HG03558 (cell line): ENCODE measurements around the gene FDXACB1.
"Not testable (repeated sequence)": the region's sequence is repeated elsewhere in the genome, so short reads cannot be mapped to it uniquely, and the experiment has no call there.

Experiments
- ATAC-seq: cut with Tn5 transposase; IDR thresholded peaks from one replicate; pipeline ENCODE4 v1.9.1; 2021; ENCODE audit warnings: moderate number of reproducible peaks; ENCODE audit not compliant: unreplicated experiment; ENCODE audit errors: extremely low read depth

Gene FDXACB1

GRCh38 chr11:111910676-111911562 lies 32.0 kb upstream of the FDXACB1 start:
- no peak for ATAC-seq

DNA sequence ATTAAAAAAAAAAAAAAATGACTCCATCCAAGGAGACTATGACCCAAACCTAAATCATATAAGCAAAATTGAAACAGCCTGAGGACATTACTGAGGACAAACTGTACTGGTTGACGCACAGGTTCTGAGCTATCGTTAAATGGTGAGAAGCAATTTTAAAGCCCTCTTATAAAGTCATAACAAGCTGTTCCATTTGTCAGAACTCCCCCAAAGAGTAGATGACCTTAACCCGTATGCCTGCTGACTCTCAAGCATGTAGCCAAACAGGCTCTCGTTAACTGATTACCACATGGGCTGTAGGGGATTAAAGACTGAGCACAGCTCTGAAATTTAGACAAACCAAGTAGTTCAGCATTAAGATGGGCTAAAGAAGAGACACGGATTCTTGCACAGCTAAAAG lies 30.4 kb upstream of the FDXACB1 start:
- no peak for ATAC-seq

DNA sequence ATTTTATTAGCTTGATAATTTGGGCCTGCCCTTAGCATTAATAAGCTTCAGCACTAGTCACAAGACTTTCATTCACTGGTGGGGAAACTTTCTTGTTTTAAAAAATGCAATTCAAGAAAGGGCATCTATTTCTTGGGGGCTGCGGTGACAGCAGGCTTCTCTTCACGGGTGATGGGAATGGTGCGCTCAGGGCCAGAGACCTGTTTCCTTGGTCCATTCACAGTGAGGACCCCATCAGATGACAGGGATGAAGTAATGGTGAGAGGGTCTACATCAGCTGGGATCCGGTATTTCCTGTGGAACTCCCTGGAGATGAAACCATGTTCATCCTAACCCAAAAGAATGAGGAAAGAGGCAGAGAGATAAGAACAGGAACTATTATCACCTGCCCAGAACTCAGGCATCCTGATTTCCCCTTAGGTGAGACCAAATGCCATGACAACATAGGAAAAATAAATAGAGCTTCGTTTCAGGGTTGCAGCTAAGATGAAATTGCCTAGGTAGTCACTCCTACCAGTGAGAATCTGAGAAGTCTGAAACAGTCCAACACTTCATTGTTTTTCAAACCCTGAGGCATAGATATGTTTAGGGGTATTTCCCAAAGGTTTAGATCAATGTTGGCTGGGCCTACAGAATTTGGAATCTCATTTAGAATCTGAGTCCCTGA lies 29.8 kb upstream of the FDXACB1 start:
- ATAC-seq = no peak

DNA sequence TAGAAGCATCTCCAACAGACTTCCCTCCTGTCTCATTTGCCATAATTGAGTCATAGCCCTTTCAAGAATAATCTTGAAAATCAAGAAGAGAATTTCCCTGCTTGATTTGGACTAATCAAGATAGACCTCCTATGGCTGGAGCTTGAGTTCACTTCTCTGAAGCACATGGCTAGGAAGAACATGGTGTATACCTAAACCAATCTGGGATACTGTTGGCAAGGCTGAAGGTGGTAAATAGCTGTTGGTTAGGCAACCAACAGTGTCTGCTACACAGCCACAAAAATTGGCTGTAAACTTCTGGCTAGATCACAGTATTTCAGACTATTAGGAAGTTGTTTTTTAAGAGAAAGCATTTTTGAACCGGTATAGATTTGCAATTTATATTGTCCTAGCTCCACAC lies 27.7 kb upstream of the FDXACB1 start:
- ATAC-seq = no peak

DNA sequence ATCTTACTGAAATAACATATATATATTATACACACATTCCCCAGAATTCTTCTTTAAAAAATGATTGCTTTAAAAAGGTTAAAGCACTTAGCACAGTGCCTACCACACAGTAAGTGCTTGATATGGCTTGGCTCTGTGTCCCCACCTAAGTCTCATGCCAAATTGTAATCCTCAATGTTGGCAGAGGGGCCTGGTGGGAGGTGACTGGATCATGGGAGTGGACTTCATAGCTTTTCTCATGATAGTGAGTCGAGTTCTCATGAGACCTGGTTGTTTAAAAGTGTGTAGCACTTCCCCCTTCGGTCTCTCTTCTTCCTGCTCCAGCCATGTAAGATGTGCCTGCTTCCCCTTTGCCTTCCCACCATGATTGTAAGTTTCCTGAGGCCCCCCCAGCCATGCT lies 26.4 kb upstream of the FDXACB1 start:
- no peak for ATAC-seq

DNA sequence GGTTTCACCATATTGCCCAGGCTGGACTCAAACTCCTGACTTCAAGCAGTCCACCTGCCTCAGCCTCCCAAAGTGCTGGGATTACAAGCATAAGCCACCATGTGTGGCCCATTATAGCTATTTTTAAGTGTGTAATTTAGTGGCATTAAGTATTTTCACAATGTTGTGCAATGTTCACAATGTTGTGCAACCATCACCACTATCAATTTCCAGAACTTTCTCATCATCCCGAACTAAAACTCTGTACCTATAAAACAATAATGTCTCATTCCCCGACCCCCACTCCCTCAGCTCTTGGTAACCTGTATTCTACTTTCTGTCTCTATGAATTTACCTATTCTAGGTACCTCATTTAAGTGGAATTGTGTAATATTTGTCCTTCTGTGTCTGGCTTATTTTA lies 7.9 kb upstream of the FDXACB1 start:
- ATAC-seq = no peak

DNA sequence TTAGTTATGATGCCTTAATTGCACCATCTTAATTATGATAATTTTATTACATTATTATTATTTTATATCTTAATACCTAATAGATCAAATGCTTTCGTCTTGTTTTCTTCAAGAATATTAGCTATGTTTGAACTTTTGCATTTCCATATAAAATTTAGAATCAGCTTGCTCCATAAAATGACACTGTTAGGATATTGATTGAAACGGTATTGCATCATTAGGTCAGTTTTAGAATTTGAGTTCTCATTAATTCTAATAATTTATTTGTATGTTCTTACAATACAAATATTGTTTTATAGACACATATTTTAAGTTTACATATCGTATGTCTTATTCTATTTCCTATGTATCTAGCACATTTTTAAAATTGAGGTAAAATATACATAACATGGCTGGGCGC lies 7.1 kb upstream of the FDXACB1 start:
- no peak for ATAC-seq

GRCh38 chr11:111885053-111885452 lies 6.1 kb upstream of the FDXACB1 start:
- not testable (repeated sequence) for ATAC-seq

DNA sequence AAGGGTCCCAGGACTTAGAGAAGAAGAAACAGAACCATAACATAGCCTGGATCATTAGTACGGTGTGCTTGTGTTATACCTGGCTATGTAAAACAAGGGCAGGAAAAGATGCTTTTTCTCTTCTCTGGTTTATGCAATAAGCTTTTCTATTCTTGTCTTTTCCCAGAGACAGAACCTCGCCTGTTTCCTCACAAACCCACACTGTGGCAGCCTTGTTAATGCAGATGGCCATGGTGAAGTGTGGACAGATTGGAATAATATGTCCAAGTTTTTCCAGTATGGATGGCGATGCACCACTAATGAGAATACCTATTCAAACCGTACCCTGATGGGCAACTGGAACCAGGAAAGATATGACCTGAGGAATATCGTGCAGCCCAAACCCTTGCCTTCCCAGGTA lies 3.2 kb upstream of the FDXACB1 start:
- ATAC-seq = no peak

DNA sequence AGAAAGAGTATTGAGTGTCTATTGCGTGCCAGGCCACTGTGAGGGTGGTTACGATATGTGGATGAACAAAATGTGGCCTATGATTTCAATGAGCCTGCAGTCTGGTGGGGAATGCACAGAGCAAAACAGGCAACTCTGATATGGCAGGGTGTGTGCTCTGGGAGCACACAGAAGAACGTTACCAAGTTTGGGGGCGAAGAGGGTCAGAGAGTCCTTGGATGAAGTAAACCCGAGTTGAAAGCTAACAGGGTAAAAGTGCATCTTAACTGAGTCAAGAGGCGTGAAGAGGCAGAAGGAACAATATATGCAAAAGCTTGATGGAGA lies 634 bp upstream of the FDXACB1 start:
- no peak for ATAC-seq

DNA sequence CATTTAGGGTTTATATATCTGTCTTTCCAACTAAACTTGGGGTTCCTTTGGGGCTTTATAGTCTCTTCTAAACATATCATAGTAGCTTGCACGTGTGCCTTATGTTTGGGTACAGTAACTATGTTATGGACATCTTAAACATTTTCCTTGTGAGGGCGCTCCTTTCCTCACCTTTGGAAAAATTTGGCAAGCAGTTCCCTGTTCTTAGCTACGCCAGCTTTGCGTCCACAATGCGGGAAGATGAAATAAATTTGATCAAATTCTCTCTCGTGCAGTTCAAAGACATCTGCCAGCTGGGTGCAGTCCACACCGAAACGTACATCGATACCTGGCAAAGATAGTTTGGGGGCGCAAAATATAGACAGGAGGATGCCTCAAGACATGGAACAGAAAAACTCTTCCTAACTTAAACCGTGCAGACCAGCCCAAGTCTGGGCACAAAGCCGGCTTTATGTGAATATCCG lies 548 bp downstream of the FDXACB1 start:
- no peak for ATAC-seq

DNA sequence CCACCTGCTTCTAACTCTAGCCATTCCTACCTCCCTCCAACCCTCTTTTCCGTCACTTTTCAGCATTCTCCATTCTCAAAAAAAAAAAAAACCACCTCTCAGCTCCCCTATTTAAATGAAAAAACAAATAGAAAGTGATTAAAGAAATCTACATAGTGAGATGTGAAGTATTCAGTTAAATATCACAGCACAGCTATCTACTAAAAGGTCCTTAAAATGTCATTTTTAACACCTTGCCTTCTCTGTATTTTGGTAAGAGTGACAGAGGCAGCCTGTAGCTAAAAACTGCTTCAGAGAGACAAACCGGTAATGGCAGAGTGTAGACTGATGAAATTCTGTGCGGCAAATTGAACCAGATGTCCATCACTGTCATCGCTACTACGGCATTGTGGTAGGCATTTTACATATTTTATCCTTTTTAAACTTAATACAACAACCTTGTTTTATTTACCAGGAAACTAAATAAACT lies 7.2 kb downstream of the FDXACB1 start:
- no peak for ATAC-seq

DNA sequence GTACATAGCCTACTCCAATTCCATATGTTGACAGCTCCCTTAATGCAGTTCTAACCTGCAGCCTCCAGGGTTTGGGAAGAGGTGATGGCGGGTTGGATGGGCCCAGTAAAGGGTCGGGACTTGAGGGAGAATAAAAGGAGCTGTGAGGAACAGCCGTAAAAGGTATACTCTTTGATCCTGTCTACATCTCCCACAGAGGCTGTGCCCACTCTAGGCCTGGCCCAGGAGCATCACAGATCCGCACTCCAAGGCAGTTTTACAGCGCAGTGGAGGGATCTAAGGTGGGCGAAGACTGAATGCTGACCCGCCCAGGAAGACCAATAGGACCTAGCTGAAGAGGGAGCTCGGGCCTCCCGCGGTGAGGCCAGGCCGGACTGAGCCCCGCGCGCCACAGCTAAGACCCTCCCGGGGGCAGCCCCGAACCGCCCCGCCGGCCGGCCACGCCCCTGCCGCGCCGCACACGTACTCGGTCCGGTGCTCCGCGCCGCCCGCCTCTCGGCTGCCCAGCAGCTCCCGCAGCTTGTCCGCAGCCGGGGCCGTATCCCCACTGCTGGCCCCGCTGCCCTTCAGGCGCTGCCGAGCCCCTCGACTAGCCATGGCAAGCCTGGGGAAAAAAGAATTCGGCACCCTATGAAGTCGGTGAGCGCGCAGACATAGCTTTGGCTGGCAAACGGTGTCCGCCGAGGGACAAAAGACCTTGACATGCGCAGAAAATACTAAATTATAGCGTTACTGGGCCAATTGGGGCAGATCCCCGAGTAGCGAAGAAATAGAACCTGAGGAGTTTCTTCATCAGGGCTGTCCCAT lies 7.9 kb downstream of the FDXACB1 start, which contains the start of gene ALG9:
ALG9 (minus strand) TSS at position 696 of the 807 bp plus-strand sequence; CDS start at position 597, 99 bp downstream.
- no peak for ATAC-seq

DNA sequence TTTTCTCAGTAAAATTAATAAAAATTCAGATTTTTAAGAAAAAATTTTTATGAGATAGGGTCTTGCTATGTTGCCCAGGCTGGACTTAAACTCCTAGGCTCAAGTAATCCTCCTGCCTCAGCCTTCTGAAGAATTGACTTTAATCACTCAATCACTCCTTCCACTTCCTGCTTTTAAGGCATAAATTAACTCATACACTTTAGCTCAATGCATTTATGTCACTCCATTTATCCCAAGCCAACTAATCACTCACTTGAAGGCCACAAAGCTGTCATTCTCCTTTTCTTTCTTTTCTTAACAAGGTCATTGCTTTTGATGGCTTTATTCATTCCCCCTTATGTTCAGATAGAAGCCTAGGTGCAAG lies 8.5 kb downstream of the FDXACB1 start:
- ATAC-seq = no peak

DNA sequence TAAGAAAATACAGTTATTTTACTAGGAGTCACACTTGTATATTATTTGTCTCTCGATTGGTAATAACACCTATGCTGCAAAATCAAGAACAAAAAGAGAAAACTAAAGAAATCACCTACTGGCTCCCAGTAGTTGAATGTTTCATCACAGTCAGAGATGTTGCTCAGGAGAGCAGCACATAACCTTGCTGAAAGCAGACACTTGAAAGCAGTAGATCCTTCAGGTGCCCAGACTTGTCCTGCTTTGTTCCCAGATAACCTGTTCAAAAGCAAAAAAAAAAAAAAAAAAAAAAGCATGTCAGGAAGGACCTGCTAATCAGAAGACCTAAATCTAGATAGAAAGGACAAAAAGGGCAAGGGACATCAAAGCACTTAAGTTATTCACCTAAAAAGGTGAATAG lies 8.9 kb downstream of the FDXACB1 start:
- no peak for ATAC-seq

DNA sequence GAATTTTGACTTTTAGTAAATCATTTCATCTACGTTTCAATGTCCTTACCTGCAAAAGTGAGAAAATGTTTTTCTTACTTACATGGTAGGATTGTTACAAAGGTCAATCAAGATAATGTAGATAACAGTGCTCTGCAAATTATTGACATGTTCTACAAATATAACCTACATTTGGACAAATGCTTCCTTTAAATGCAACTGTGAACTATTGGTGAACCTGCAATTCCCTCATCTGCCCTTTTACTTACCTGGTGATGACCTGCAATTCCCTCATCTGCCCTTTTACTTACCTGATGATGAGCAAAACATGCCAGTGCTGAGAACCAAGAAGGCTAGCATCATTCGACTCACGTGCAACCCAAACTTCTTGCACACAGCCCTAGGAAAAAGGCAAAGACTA lies 18.7 kb downstream of the FDXACB1 start:
- no peak for ATAC-seq

DNA sequence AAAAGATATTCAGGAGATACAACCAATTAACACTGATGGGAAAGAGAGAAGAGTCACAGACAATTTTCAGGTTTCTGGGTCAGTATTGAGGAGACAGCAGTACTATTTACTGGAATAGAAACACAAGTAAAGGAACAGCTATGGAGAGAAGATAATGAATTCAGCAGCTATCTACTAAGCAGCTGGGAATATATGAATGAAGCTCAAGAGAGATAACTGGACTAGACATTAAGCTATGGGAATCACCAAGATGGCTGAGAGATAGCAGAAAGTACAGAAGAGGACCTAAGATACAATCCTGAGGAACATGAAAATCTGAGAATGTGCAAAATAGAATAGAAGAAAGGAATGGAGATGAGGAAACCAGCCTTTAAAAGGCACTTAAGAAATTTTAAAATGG lies 23.5 kb downstream of the FDXACB1 start:
- no peak for ATAC-seq

- no peak for ATAC-seq
Observed at GRCh38 chr11:111852103-111852502, 26.9 kb downstream of the FDXACB1 start.

DNA sequence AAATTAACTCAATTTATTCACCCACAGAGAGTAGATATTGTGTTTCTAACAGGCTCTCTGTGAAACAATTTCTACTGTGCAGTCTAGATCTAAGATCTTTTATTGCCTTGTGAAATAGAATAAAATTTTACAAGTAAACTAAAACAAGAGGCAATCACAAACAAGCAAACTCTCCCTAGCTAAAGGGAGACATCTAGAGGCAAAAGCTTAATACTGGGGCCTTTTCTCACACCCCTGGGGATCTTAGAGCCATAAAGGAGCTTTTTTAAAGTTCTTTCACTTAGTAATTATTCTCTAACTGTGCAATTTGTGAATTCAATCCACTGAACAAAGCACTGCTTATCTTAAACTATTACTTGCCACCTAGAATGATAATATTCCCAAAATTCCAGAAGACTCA lies 27.3 kb downstream of the FDXACB1 start:
- no peak for ATAC-seq

- ATAC-seq = no peak
Observed at GRCh38 chr11:111851067-111851466, 27.9 kb downstream of the FDXACB1 start.

- no peak for ATAC-seq
Observed at GRCh38 chr11:111849631-111850030, 29.3 kb downstream of the FDXACB1 start.
